WTC11 (cell line): Measurements from ENCODE around the gene RFWD3. TPM values are rescaled to one million over a fixed set of nuclear protein-coding genes. Genes with fewer than 3 reads are reported as not detected.

ENCODE experiments used
- ATAC-seq: fragments of 200-7000 bp; cut with Tn5 transposase; 2 replicates; pipeline ENCODE4 v1.10.0; 2021; ENCODE audit warnings: mild to moderate bottlenecking, moderate library complexity
- CTCF ChIA-PET: fragments of 300-600 bp; sonication (Branson Sonifier 250); formaldehyde crosslinking; loops from one replicate; lab custom pipeline; 2021; ENCODE audit warnings: antibody characterized with exemption; lab: Charles Lee
- POLR2A ChIA-PET: fragments of 350-600 bp; sonication (Branson Sonifier 250); formaldehyde crosslinking; loops from one replicate; lab custom pipeline; 2021; ENCODE audit warnings: antibody characterized with exemption; lab: Charles Lee
- DNase-seq: peaks from one replicate; pipeline ENCODE4 v3.0.0; 2021; ENCODE audit warnings: low spot score
- H3K27ac Mint-ChIP-seq: 2 replicates; pipeline ENCODE4 v1.8.0; 2021; ENCODE audit warnings: mixed read lengths
- H3K27me3 Mint-ChIP-seq: 2 replicates; pipeline ENCODE4 v1.8.0; 2021; ENCODE audit warnings: low read depth, mild to moderate bottlenecking, moderate library complexity, mixed read lengths
- H3K36me3 Mint-ChIP-seq: 2 replicates; pipeline ENCODE4 v1.8.0; 2021; ENCODE audit warnings: mixed read lengths
- H3K4me1 Mint-ChIP-seq: 2 replicates; pipeline ENCODE4 v1.8.0; 2022; ENCODE audit warnings: mixed read lengths
- H3K4me3 Mint-ChIP-seq: 2 replicates; pipeline ENCODE4 v1.8.0; 2021; ENCODE audit warnings: mild to moderate bottlenecking, moderate library complexity, mixed read lengths
- H3K9me3 Mint-ChIP-seq: 2 replicates; pipeline ENCODE4 v1.8.0; 2021; ENCODE audit warnings: mixed read lengths
- AR ChIP-seq: fragments of 250-450 bp; sonication (Bioruptor Pico); IDR thresholded peaks from 2 replicates; pipeline ENCODE4 v1.9.0; 2021; ENCODE audit warnings: mild to moderate bottlenecking
- CREM ChIP-seq: sonication (generic); formaldehyde crosslinking; IDR thresholded peaks from 2 replicates; pipeline ENCODE4 v1.8.1; 2022; ENCODE audit warnings: mild to moderate bottlenecking, missing genetic modification reagents, moderate library complexity
- E2F1 ChIP-seq: sonication (generic); formaldehyde crosslinking; IDR thresholded peaks from 2 replicates; pipeline ENCODE4 v1.8.0; 2022; ENCODE audit warnings: mild to moderate bottlenecking, missing genetic modification reagents
- FOXK1 ChIP-seq: sonication (generic); formaldehyde crosslinking; IDR thresholded peaks from 2 replicates; pipeline ENCODE4 v1.8.0; 2022; ENCODE audit warnings: mild to moderate bottlenecking, moderate library complexity, missing genetic modification reagents
- FOXP1 ChIP-seq: sonication (generic); formaldehyde crosslinking; IDR thresholded peaks from 2 replicates; pipeline ENCODE4 v1.8.0; 2022; ENCODE audit warnings: missing genetic modification reagents, mild to moderate bottlenecking, moderate library complexity, borderline replicate concordance
- GTF2I ChIP-seq: fragments of 250-450 bp; sonication (Bioruptor Pico); conservative IDR thresholded peaks from 2 replicates; pipeline ENCODE4 v1.4.0; 2021; ENCODE audit warnings: mild to moderate bottlenecking
- IRF1 ChIP-seq: sonication (generic); formaldehyde crosslinking; IDR thresholded peaks from 2 replicates; pipeline ENCODE4 v1.8.0; 2023; ENCODE audit warnings: missing genetic modification reagents
- JUN ChIP-seq: sonication (generic); formaldehyde crosslinking; IDR thresholded peaks from 2 replicates; pipeline ENCODE4 v1.8.0; 2023; ENCODE audit warnings: mild to moderate bottlenecking, missing genetic modification reagents
- NFE2L1 ChIP-seq: sonication (generic); formaldehyde crosslinking; IDR thresholded peaks from 2 replicates; pipeline ENCODE4 v1.8.1; 2023; ENCODE audit warnings: missing genetic modification reagents
- NFYB ChIP-seq: sonication (generic); formaldehyde crosslinking; conservative IDR thresholded peaks from 2 replicates; pipeline ENCODE4 v1.8.0; 2022; ENCODE audit warnings: low read depth, missing genetic modification reagents
- PRDM15 ChIP-seq: sonication (generic); formaldehyde crosslinking; IDR thresholded peaks from 2 replicates; pipeline ENCODE4 v1.8.0; 2022; ENCODE audit warnings: missing genetic modification reagents
- SMAD3 ChIP-seq: sonication (generic); formaldehyde crosslinking; IDR thresholded peaks from 2 replicates; pipeline ENCODE4 v1.8.0; 2022; ENCODE audit warnings: missing genetic modification reagents, mild to moderate bottlenecking, borderline replicate concordance
- STAT6 ChIP-seq: sonication (generic); formaldehyde crosslinking; conservative IDR thresholded peaks from 2 replicates; pipeline ENCODE4 v1.8.1; 2023; ENCODE audit warnings: mild to moderate bottlenecking, low read depth, missing genetic modification reagents, moderate library complexity
- TEAD4 ChIP-seq: sonication (generic); formaldehyde crosslinking; IDR thresholded peaks from 2 replicates; pipeline ENCODE4 v1.8.0; 2022; ENCODE audit warnings: mild to moderate bottlenecking, missing genetic modification reagents
- ZNF219 ChIP-seq: sonication (generic); formaldehyde crosslinking; IDR thresholded peaks from 2 replicates; pipeline ENCODE4 v1.8.0; 2023; ENCODE audit warnings: missing genetic modification reagents, mild to moderate bottlenecking, borderline replicate concordance
- ZNF423 ChIP-seq: fragments of 250-450 bp; sonication (Bioruptor Pico); IDR thresholded peaks from 2 replicates; pipeline ENCODE4 v2.1.2; 2022; ENCODE audit warnings: mild to moderate bottlenecking, moderate library complexity
- ZNF671 ChIP-seq: fragments of 250-450 bp; sonication (Bioruptor Pico); IDR thresholded peaks from 2 replicates; pipeline ENCODE4 v1.8.0; 2021; ENCODE audit warnings: mild to moderate bottlenecking
- total RNA-seq: library from RNA; stranded (reverse); gene quantifications from 3 replicates; pipeline ENCODE4 v1.2.3, GENCODE V29; 2021
- TF ChIP-seq, protein P1 (sequence below): fragments of 200-600 bp; IDR thresholded peaks from 2 replicates; pipeline ENCODE4 v1.8.0; 2022; ENCODE audit warnings: antibody characterized with exemption
- TF ChIP-seq, protein P2 (sequence below): sonication (generic); formaldehyde crosslinking; conservative IDR thresholded peaks from 2 replicates; pipeline ENCODE4 v1.8.1; 2022; ENCODE audit warnings: mild to moderate bottlenecking, missing genetic modification reagents

RFWD3 gene
- total RNA-seq, 1 experiment from 2014 or later: 109 TPM

GRCh38 chr16:74691093-74691855 is 24.6 kb upstream of the RFWD3 start:
- no peak overlapping the region for H3K4me3 Mint-ChIP-seq
- peaks cover 11% of the 10 kb centered on the region; the same call in 1 of the 2 replicates for H3K36me3 Mint-ChIP-seq
- no peak for TF ChIP-seq SMAD3
- TF ChIP-seq PRDM15 (CRISPR knock-in tag): no peak
- TF ChIP-seq GTF2I (CRISPR knock-in tag): no peak
- no peak for TF ChIP-seq CREM (CRISPR knock-in tag)
- TF ChIP-seq E2F1: no peak
- no peak for TF ChIP-seq STAT6
- TF ChIP-seq JUN: no peak
- TF ChIP-seq AR (CRISPR knock-in tag): no peak
- TF ChIP-seq NFYB: no peak
- TF ChIP-seq IRF1 (CRISPR knock-in tag): no peak
- TF ChIP-seq ZNF219 (CRISPR knock-in tag): no peak
- TF ChIP-seq FOXK1: no peak
- no peak for TF ChIP-seq NFE2L1 (CRISPR knock-in tag)
- TF ChIP-seq, protein P1, sequence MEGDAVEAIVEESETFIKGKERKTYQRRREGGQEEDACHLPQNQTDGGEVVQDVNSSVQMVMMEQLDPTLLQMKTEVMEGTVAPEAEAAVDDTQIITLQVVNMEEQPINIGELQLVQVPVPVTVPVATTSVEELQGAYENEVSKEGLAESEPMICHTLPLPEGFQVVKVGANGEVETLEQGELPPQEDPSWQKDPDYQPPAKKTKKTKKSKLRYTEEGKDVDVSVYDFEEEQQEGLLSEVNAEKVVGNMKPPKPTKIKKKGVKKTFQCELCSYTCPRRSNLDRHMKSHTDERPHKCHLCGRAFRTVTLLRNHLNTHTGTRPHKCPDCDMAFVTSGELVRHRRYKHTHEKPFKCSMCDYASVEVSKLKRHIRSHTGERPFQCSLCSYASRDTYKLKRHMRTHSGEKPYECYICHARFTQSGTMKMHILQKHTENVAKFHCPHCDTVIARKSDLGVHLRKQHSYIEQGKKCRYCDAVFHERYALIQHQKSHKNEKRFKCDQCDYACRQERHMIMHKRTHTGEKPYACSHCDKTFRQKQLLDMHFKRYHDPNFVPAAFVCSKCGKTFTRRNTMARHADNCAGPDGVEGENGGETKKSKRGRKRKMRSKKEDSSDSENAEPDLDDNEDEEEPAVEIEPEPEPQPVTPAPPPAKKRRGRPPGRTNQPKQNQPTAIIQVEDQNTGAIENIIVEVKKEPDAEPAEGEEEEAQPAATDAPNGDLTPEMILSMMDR: no peak
- TF ChIP-seq, protein P2, sequence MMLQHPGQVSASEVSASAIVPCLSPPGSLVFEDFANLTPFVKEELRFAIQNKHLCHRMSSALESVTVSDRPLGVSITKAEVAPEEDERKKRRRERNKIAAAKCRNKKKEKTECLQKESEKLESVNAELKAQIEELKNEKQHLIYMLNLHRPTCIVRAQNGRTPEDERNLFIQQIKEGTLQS (CRISPR knock-in tag): no peak
- no peak for TF ChIP-seq ZNF671 (CRISPR knock-in tag)
- no peak for TF ChIP-seq ZNF423 (CRISPR knock-in tag)
- no peak for TF ChIP-seq FOXP1 (CRISPR knock-in tag)
- TF ChIP-seq TEAD4 (CRISPR knock-in tag): no peak
- ATAC-seq (no peak), DNase-seq (no peak)
- CTCF ChIA-PET: interaction anchor here (1.0 to 1.5 kb wide), 3 partner anchors 21 to 171 kb away, joined by 3 to 4 read pairs (median 3); no protein-coding TSS in a partner anchor
- peaks cover 4% of the 10 kb centered on the region for H3K4me1 Mint-ChIP-seq
- H3K9me3 Mint-ChIP-seq: no peaks in the 10 kb centered on the region
- no peaks in the 10 kb centered on the region for H3K27me3 Mint-ChIP-seq
- POLR2A ChIA-PET: no interaction called here
- 0 out of 2 replicates have a peak overlapping the region, but pooled peaks have one; percentile 9 for H3K27ac Mint-ChIP-seq
